Upper lobe of left lung (tissue), 6 donors: ENCODE results near the gene BTG2. TPM values are rescaled to one million over a fixed set of nuclear protein-coding genes. Genes with fewer than 3 reads are reported as not detected.

Source experiments
- ATAC-seq, 2 donors: fragments of 200-7000 bp; cut with Tn5 transposase; one replicate each; pipeline ENCODE4 v1.9.1; 2022; ENCODE audit warnings: mild to moderate bottlenecking in 2 of 2, moderate library complexity in 2 of 2; ENCODE audit not compliant: low FRiP score in 2 of 2
- DNase-seq, 2 donors: peaks; one replicate each; pipeline ENCODE4 v3.0.0-alpha.2; 2019 to 2020
- H3K27ac ChIP-seq, 4 donors: fragments of 200-600 bp; sonication (generic); one replicate each; pipeline ENCODE4 v1.5.1; 2016 to 2019
- H3K27me3 ChIP-seq, 4 donors: fragments of 200-600 bp; sonication (generic); one replicate each; pipeline ENCODE4 v1.5.1; 2017 to 2019
- H3K36me3 ChIP-seq, 4 donors: fragments of 200-600 bp; sonication (generic); one replicate each; pipeline ENCODE4 v1.5.1; 2016 to 2019
- H3K4me1 ChIP-seq, 4 donors: fragments of 200-600 bp; sonication (generic); one replicate each; pipeline ENCODE4 v1.5.1; 2018 to 2019
- H3K4me3 ChIP-seq, 4 donors: fragments of 200-600 bp; sonication (generic); one replicate each; pipeline ENCODE4 v1.5.1; 2017 to 2019; ENCODE audit warnings: mild to moderate bottlenecking in 2 of 4, moderate library complexity in 1 of 4
- H3K9me3 ChIP-seq, 4 donors: fragments of 200-600 bp; sonication (generic); one replicate each; pipeline ENCODE4 v1.5.1; 2018 to 2019
- CTCF ChIP-seq, 6 experiments: fragments of 450-650 bp in 4 of 6; fragments of 200-600 bp in 2 of 6; sonication (generic) in 2 of 6; IDR thresholded peaks; one replicate each; pipeline ENCODE4 v1.5.1; 2016 to 2019; ENCODE audit warnings: antibody characterized with exemption in 6 of 6
- EP300 ChIP-seq, 4 donors: sonication (generic); formaldehyde crosslinking; IDR thresholded peaks; one replicate each; pipeline ENCODE4 v1.5.1; 2017; ENCODE audit warnings: antibody characterized with exemption in 4 of 4, control low read depth in 2 of 4
- POLR2A ChIP-seq, 4 donors: fragments of 450-650 bp; IDR thresholded peaks; one replicate each; pipeline ENCODE4 v1.5.1; 2016 to 2017; ENCODE audit warnings: antibody characterized with exemption in 4 of 4, mild to moderate bottlenecking in 2 of 4
- POLR2AphosphoS5 ChIP-seq, 2 donors: sonication (generic); formaldehyde crosslinking; IDR thresholded peaks; one replicate each; pipeline ENCODE4 v1.5.1; 2017; ENCODE audit warnings: antibody characterized with exemption in 2 of 2
- WGBS, 2 donors: methylation state at CpG; one replicate each; pipeline ENCODE4 v1.1.5; 2017 to 2018; 5-methylcytosine and 5-hydroxymethylcytosine counted together
- total RNA-seq, 6 donors: library from RNA; depleted of rRNA in 4 of 6; stranded (reverse); fragments of >200 nt in 4 of 6; gene quantifications; one replicate each; pipeline versions ENCODE4 v1.1.0 to v1.2.1, GENCODE V29; 2016 to 2021
- donor health status: DM: no; HTN: no; CAD: no; lungs with moderate emphysema.
- donor health status: DM: no; HTN: yes; CAD: no; lungs with severe emphysema.

BTG2 gene
- total RNA-seq, 6 donors from 2014 or later, result 59.1 to 178 (median 104) TPM

- Histone ChIP-seq H3K4me3 (no peak overlapping the region), H3K27me3 (no peaks in the 10 kb centered on the region), H3K9me3 (no peaks in the 10 kb centered on the region), H3K36me3 (no peaks in the 10 kb centered on the region), H3K27ac (peak overlapping the region; percentile 62 to 84 (median 80)), H3K4me1 (peaks cover 24 to 55% (median 42%) of the 10 kb centered on the region in 4 donors)
- ATAC-seq (peak; percentile 41 to 78), DNase-seq (peak in 1 of 2 donors; percentile 79)
- TF ChIP-seq CTCF (IDR thresholded peaks at IDR 0.05) (no peak), POLR2A (IDR thresholded peaks at IDR 0.05) (peak in 1 of 4 donors; percentile 39), POLR2AphosphoS5 (IDR thresholded peaks at IDR 0.05) (peak in 1 of 2 donors; percentile 47), EP300 (IDR thresholded peaks at IDR 0.05) (peak in 2 of 4 donors; percentile 33 to 74)
- WGBS, 2 donors, result 31 to 41% methylated on average over 4 of the region's 4 CpGs
Measured at GRCh38 chr1:203316626-203317093, 11.3 kb downstream of the BTG2 start.

- Histone ChIP-seq H3K4me1 (peaks cover 34 to 60% (median 51%) of the 10 kb centered on the region in 4 donors), H3K4me3 (no peak overlapping the region), H3K36me3 (no peaks in the 10 kb centered on the region), H3K9me3 (no peaks in the 10 kb centered on the region), H3K27me3 (no peaks in the 10 kb centered on the region), H3K27ac (peak overlapping the region; percentile 62 to 84 (median 80))
- TF ChIP-seq POLR2A (IDR thresholded peaks at IDR 0.05), result no peak
- 65 to 80% methylated on average over 7 of the region's 7 CpGs for WGBS, 2 donors
- DNase-seq (no peak), ATAC-seq (no peak)
Measured at GRCh38 chr1:203317429-203318228, 12.3 kb downstream of the BTG2 start.

- DNase-seq (no peak), ATAC-seq (no peak)
- 80 to 88% methylated on average over 1 of the region's 1 CpG for WGBS, 2 donors
- H3K4me3 ChIP-seq, result no peak overlapping the region
- TF ChIP-seq POLR2AphosphoS5 (IDR thresholded peaks at IDR 0.05) (no peak), CTCF (IDR thresholded peaks at IDR 0.05) (no peak), POLR2A (IDR thresholded peaks at IDR 0.05) (no peak), EP300 (IDR thresholded peaks at IDR 0.05) (no peak)
- peaks cover 39 to 62% (median 57%) of the 10 kb centered on the region in 4 donors for H3K4me1 ChIP-seq
- no peaks in the 10 kb centered on the region for H3K36me3 ChIP-seq
- H3K27me3 ChIP-seq, result no peaks in the 10 kb centered on the region
- peak overlapping the region; percentile 62 to 84 (median 80) for H3K27ac ChIP-seq
- no peaks in the 10 kb centered on the region for H3K9me3 ChIP-seq
Measured at GRCh38 chr1:203318229-203318517, 12.9 kb downstream of the BTG2 start.

- peaks cover 65 to 82% (median 80%) of the 10 kb centered on the region in 4 donors for H3K4me1 ChIP-seq
Measured at GRCh38 chr1:203320591-203321272, 15.4 kb downstream of the BTG2 start.

More at GRCh38 chr1:203320591-203321272, 15.4 kb downstream of the BTG2 start:
- 15 to 43% methylated on average over 4 to 5 of the region's 6 CpGs for WGBS, 2 donors
- TF ChIP-seq POLR2AphosphoS5 (IDR thresholded peaks at IDR 0.05) (peak; percentile 83 to 93), CTCF (IDR thresholded peaks at IDR 0.05) (no peak), EP300 (IDR thresholded peaks at IDR 0.05) (peak in 2 of 4 donors; percentile 13 to 90), POLR2A (IDR thresholded peaks at IDR 0.05) (peak in 1 of 4 donors; percentile 49)
- DNase-seq (peak in 1 of 2 donors; percentile 87), ATAC-seq (peak; percentile 18 to 51)
- H3K27me3 ChIP-seq, result no peaks in the 10 kb centered on the region
- peak overlapping the region; percentile 94 to 97 (median 96) for H3K27ac ChIP-seq
- no peaks in the 10 kb centered on the region for H3K9me3 ChIP-seq
- no peaks in the 10 kb centered on the region for H3K36me3 ChIP-seq
- H3K4me3 ChIP-seq, result no peak overlapping the region
